ENCODE data around the gene RBFOX2. TPM values are rescaled to one million over a fixed set of nuclear protein-coding genes. Genes with fewer than 3 reads are reported as not detected.

RBFOX2 gene
- total and polyA plus RNA-seq, 2 donors (not counting 1 experiment from before 2014, with no cell fraction given) = not detected

GRCh38 chr22:36037102-36037758, 8.6 kb upstream of the RBFOX2 start:
- peaks cover 0 to 9% (median 0%) of the 10 kb centered on the region in 3 donors for H3K9me3 ChIP-seq (ENCODE audit: control extremely low read depth in 1 of 3, control insufficient read depth in 2 of 3, insufficient read depth in 1 of 3, low read length in 2 of 3)
- Mint-ChIP-seq H3K9me3 (ENCODE audit: insufficient read depth) (no peaks in the 10 kb centered on the region), H3K27ac (no peak overlapping the region), H3K4me1 (no peaks in the 10 kb centered on the region), H3K4me3 (no peak overlapping the region), H3K27me3 (peaks cover 57% of the 10 kb centered on the region)
- H4K20me1 ChIP-seq (ENCODE audit: control insufficient read depth, insufficient read depth, low read length, poor library complexity, severe bottlenecking) = no peaks in the 10 kb centered on the region
- DNase-seq (no peak), ATAC-seq (ENCODE audit: low read depth) (no peak)
- H3K9ac ChIP-seq (ENCODE audit: low read length) = no peak overlapping the region
- H3K27me3 ChIP-seq (replicated peaks in 1 of 4; ENCODE audit: control extremely low read depth in 1 of 4, control insufficient read depth in 3 of 4, insufficient read depth in 4 of 4, low read length in 3 of 4) = peaks cover 0 to 34% (median 17%) of the 10 kb centered on the region in 4 experiments
- no peak overlapping the region for H2AFZ ChIP-seq (ENCODE audit: insufficient read depth, low read depth, low read length, poor library complexity, severe bottlenecking)
- TF ChIP-seq CTCF (IDR thresholded peaks at IDR 0.05) (no peak), EZH2 (IDR thresholded peaks at IDR 0.05; ENCODE audit: borderline replicate concordance, insufficient read depth, low read depth, low read length, poor library complexity, severe bottlenecking) (no peak)
- no peak overlapping the region for H3K4me2 ChIP-seq (replicated peaks; ENCODE audit: low read depth, low read length, poor library complexity, severe bottlenecking)
- no peaks in the 10 kb centered on the region for H3K4me1 ChIP-seq (ENCODE audit: control insufficient read depth in 2 of 2, insufficient read depth in 2 of 2, low read length in 2 of 2)
- no peak overlapping the region for H3K27ac ChIP-seq (ENCODE audit: low read length in 2 of 2)
- H3K36me3 ChIP-seq (replicated peaks in 1 of 2; ENCODE audit: control extremely low read depth in 1 of 2, control insufficient read depth in 1 of 2, extremely low read depth in 1 of 2, insufficient read depth in 2 of 2, low read length in 1 of 2) = no peaks in the 10 kb centered on the region
- CTCF ChIA-PET = no interaction called here
- WGBS (ENCODE audit: insufficient coverage) = 88% methylated on average over 8 of the region's 10 CpGs
- POLR2A ChIA-PET = no interaction called here
- no peak overlapping the region for H3K4me3 ChIP-seq (ENCODE audit: control extremely low read depth in 1 of 5, extremely low read depth in 1 of 5, insufficient read depth in 1 of 5, low read depth in 2 of 5, low read length in 4 of 5)
- intact Hi-C loops (cut with micrococcal nuclease) = no loop called here
- H3K79me2 ChIP-seq (ENCODE audit: control insufficient read depth, insufficient read depth, low read length) = no peaks in the 10 kb centered on the region

- CTCF ChIA-PET = no interaction called here
- no peak overlapping the region for H2AFZ ChIP-seq (ENCODE audit: insufficient read depth, low read depth, low read length, poor library complexity, severe bottlenecking)
- POLR2A ChIA-PET = interaction anchor here (0.7 kb wide), 1 partner anchor 36 kb away, joined by 3 read pairs; no protein-coding TSS in a partner anchor
These were observed 7.6 kb upstream of the RBFOX2 start for GRCh38 chr22:36036167-36036624.

More at GRCh38 chr22:36036167-36036624, 7.6 kb upstream of the RBFOX2 start:
- Histone ChIP-seq H3K27me3 (replicated peaks in 1 of 4; ENCODE audit: control extremely low read depth in 1 of 4, control insufficient read depth in 3 of 4, insufficient read depth in 4 of 4, low read length in 3 of 4) (peaks cover 0 to 42% (median 23%) of the 10 kb centered on the region in 4 experiments), H4K20me1 (ENCODE audit: control insufficient read depth, insufficient read depth, low read length, poor library complexity, severe bottlenecking) (no peaks in the 10 kb centered on the region), H3K4me2 (replicated peaks; ENCODE audit: low read depth, low read length, poor library complexity, severe bottlenecking) (no peak overlapping the region), H3K9ac (ENCODE audit: low read length) (no peak overlapping the region), H3K36me3 (replicated peaks in 1 of 2; ENCODE audit: control extremely low read depth in 1 of 2, control insufficient read depth in 1 of 2, extremely low read depth in 1 of 2, insufficient read depth in 2 of 2, low read length in 1 of 2) (no peaks in the 10 kb centered on the region), H3K9me3 (ENCODE audit: control extremely low read depth in 1 of 3, control insufficient read depth in 2 of 3, insufficient read depth in 1 of 3, low read length in 2 of 3) (peaks cover 0 to 9% (median 0%) of the 10 kb centered on the region in 3 donors), H3K79me2 (ENCODE audit: control insufficient read depth, insufficient read depth, low read length) (no peaks in the 10 kb centered on the region), H3K27ac (ENCODE audit: low read length in 2 of 2) (no peak overlapping the region), H3K4me1 (ENCODE audit: control insufficient read depth in 2 of 2, insufficient read depth in 2 of 2, low read length in 2 of 2) (no peaks in the 10 kb centered on the region), H3K4me3 (ENCODE audit: control extremely low read depth in 1 of 5, extremely low read depth in 1 of 5, insufficient read depth in 1 of 5, low read depth in 2 of 5, low read length in 4 of 5) (no peak overlapping the region)
- Mint-ChIP-seq H3K4me3 (no peak overlapping the region), H3K27ac (no peak overlapping the region), H3K9me3 (ENCODE audit: insufficient read depth) (no peaks in the 10 kb centered on the region), H3K27me3 (peaks cover 65% of the 10 kb centered on the region), H3K4me1 (no peaks in the 10 kb centered on the region)
- no CpG with 5 or more reads among the region's 6 CpGs for WGBS (ENCODE audit: insufficient coverage)
- intact Hi-C loops (cut with micrococcal nuclease) = no loop called here
- TF ChIP-seq CTCF (IDR thresholded peaks at IDR 0.05) (no peak), EZH2 (IDR thresholded peaks at IDR 0.05; ENCODE audit: borderline replicate concordance, insufficient read depth, low read depth, low read length, poor library complexity, severe bottlenecking) (no peak)
- ATAC-seq (ENCODE audit: low read depth) (no peak), DNase-seq (no peak)

All from B cell (primary cell).